GM12892 (cell line): ENCODE measurements around the gene TJP2.

Source experiments
- POLR2A ChIP-seq: IDR thresholded peaks from 2 replicates; pipeline ENCODE4 v1.6.1; 2011; ENCODE audit warnings: low read depth, low read length, control low read depth
- TAF1 ChIP-seq: IDR thresholded peaks from 2 replicates; pipeline ENCODE4 v1.6.1; 2011; ENCODE audit warnings: low read depth, mild to moderate bottlenecking, control low read depth, low read length, borderline replicate concordance

- TF ChIP-seq POLR2A = no peak
- TF ChIP-seq TAF1 = no peak
These were observed 32.2 kb upstream of the TJP2 start for GRCh38 chr9:69141851-69142250.
